Measurements from ENCODE around the gene CFAP206.

CFAP206 gene

DNA sequence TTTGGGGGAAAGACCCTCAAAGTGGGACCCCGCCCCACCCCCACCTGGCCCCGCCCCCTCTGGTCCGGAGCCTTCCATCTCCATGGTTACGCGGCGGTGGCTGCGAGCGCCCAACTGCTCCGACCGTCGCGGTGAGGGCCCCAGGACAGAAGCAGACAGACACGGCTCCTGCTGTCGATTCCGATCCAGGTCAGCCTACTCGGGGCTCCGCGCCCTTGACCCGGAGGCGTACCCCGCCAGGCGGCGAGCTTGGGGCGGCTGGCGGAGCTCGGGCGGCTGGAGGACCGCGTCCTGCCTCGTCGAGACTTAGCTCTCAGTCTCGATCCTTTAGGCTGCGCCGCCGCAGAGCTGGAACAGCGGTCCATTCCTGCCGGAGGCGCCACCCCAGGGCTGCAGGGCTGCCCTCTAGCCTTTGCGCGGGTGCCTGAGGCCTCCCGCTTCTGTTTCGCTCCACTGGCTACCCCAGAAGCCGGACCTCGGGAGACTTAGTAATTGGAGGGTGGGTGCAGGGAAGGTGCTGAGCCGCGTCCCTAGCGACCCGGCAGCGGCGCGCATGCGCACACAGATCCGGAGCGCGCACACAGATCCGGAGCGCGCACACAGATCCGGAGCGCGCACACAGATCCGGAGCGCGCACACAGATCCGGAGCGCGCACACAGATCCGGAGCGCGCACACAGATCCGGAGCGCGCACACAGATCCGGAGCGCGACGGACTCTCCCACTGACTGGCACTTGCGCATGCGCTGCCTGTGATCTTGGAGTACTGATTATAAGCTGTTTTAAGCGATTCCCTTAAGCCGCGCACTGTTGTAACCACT is at the start of gene CFAP206:
TSS of gene CFAP206 (plus strand) at position 72 of the 820 bp plus-strand sequence. CDS start 1,868 bp downstream, outside the sequence.
- DNase-seq (ENCODE audit: insufficient read length, low spot score) (peak; percentile 82), FAIRE-seq (peak; percentile 77)

- no peak for DNase-seq (ENCODE audit: insufficient read length, low spot score)
- FAIRE-seq: no peak
These were observed 43.0 kb upstream of the CFAP206 start for GRCh38 chr6:87364602-87365252.

DNA sequence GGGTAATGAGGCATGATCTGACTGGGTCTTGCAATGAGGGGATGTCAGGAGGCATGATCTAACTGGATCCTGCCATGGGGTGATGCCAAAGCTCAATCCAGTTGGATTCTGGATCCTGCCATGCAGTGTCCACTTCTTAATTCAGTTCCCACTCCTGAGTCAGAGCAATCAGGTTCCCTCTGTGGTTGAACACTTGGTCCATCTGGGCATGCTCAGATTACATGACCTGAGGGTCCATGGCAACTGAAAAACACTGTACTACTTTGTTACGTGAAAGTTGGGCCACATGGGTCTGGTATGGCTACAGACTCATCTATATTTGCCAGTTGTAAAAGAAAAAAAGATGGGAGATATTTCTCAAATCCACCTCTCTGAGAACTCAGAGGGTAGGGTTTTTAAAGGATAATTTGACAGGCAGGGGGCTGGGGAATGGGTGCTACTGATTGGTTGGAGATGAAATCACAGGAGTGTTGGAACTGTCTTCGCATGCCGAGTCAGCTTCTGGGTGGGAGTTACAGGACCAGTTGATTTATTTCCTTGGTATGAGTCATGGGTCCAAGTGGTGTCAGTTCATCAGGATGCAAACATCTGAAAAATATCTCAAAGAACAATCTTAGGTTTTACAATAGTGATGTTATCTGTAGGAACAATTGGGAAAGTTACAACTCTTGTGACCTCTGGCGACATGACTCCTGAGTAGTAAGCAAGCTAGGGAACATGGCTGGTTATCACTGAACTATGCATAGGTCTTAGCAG is 41.5 kb upstream of the CFAP206 start:
- DNase-seq (ENCODE audit: insufficient read length, low spot score) (no peak), FAIRE-seq (no peak)

GRCh38 chr6:87366899-87367298 is 40.9 kb upstream of the CFAP206 start:
- no peak for DNase-seq (ENCODE audit: insufficient read length, low spot score)
- no peak for FAIRE-seq

GRCh38 chr6:87373377-87373776 is 34.4 kb upstream of the CFAP206 start:
- DNase-seq (ENCODE audit: insufficient read length, low spot score) (no peak), FAIRE-seq (no peak)

- FAIRE-seq: no peak
These were observed 32.5 kb upstream of the CFAP206 start for GRCh38 chr6:87375315-87375714.

DNA sequence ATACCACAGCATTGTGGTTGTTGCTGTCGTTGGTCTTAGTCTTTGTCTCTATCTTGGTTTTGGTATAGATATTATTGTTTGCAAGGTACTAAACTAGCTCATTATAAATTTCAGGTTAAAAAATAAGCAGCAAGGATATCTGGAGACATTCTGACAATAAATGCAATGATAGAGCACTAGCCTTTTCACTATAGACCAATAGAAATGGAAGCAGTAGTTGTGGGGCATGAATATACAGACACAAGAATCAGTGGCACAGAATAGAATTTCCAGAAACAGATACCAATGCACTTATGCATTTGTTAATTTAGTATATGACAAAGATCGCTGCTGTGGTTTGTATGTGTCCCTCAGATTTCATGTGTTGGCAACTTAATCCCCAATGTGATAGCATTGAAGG is 31.1 kb upstream of the CFAP206 start:
- no peak for DNase-seq (ENCODE audit: insufficient read length, low spot score)
- FAIRE-seq: no peak

More at GRCh38 chr6:87375315-87375714, 32.5 kb upstream of the CFAP206 start:
- no peak for DNase-seq (ENCODE audit: insufficient read length, low spot score)

- DNase-seq (ENCODE audit: insufficient read length, low spot score): no peak
- FAIRE-seq: peak; percentile 73
These were observed 28.8 kb upstream of the CFAP206 start for GRCh38 chr6:87378947-87379346.

DNA sequence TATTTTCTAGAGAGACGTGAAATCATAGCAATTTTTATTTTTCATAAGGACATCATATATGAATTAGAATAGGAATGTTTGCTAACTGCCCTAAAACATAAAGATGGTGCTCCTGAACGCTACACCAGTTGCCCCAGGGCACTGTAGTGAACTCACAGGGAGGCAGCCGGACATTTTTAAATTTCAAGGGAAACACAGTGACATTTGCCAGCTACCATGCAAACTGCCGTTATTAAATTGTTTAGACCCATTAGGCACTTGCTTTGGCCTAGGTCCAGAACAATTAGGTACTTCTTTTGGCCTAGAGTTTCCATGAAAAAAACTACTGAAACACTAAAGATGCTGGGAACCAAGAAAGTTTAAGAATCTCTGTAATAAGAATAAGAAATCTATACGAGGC is 24.9 kb upstream of the CFAP206 start:
- FAIRE-seq: no peak
- DNase-seq (ENCODE audit: insufficient read length, low spot score): no peak

- FAIRE-seq: no peak
- DNase-seq (ENCODE audit: insufficient read length, low spot score): no peak
These were observed 23.7 kb upstream of the CFAP206 start for GRCh38 chr6:87384038-87384437.

DNA sequence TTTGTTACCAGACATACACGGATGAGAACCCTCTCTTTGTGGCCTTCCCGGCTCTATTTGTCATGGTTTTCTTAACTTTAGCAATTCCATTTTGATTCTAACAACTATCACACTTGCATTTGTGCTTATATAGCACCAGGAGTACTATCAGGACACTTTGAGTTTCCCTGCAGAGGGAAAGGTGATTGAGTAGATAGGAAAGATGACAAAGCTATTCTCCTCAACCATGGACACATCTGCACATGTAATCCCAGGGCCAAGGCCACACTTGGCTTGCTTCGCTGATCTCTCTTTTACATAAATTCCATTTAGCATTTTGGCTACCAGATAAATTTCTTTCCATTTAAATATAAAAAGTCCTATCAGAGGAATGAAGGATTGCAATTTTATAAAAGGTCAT is 23.3 kb upstream of the CFAP206 start:
- FAIRE-seq (no peak), DNase-seq (ENCODE audit: insufficient read length, low spot score) (no peak)

DNA sequence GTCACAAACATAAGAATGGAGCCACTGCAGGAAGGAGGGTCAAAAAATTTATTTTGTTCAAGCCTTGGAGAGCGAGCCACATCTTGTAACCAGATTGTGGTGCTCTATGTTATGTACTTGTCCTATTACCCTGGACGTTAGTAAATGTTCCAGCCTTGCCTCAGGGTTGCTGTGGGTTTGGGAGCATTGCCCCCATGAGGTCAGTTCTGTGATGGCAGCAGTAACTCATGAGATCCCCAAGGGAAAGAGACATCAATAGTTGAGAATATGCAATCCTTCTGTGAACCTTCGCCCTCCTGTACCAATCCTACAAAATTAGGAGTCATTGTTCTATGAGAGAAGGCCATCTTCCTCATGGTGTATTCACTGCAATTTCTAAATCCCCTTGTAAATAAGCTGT is 16.4 kb upstream of the CFAP206 start:
- DNase-seq (ENCODE audit: insufficient read length, low spot score) (no peak), FAIRE-seq (peak; percentile 80)

DNA sequence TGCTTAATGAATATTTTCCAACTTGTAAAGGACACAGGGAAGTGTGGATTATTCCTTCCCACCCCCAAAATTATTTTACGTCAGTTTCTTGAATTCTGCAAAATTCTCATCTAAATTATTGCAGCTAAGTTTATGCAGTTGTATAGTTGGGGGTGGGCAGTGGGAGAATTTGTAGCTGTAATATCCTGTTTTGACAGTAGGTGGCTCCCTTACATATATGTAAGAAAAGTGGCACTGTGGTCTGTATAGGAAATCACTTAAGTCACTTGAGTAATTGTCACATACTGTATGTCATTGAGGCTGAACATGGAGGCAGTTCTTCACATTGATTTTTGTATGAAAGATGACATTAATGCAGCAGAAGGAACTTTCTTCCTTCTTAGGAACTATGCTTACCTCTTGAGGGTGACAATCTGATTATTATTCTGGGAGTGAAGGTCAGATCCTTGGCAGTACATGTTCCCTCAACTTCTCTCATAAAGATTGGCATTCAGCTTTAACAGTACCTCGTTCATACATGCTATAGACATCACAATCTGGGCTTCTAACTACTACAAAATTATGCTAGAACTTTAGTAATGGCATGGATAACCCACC is 14.6 kb upstream of the CFAP206 start:
- DNase-seq (ENCODE audit: insufficient read length, low spot score) (no peak), FAIRE-seq (peak; percentile 94)

DNA sequence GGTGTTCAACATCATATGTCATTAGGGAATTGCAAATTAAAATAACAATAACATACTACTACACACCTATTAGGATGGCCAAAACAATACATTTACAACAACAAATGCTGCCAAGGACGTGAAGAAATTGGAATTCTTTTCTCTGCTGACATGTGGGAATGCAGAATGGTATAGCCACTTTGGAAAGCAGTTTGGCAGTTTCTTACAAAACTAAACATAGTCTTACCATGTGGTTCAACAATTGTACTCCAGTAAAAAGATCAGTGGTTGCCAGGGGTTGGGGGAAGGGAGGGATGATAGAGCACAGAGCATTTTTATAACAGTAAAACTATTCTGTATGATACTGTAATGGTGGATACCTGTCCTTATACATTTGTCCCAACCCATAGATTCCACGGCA is 12.3 kb upstream of the CFAP206 start:
- DNase-seq (ENCODE audit: insufficient read length, low spot score) (no peak), FAIRE-seq (no peak)

DNA sequence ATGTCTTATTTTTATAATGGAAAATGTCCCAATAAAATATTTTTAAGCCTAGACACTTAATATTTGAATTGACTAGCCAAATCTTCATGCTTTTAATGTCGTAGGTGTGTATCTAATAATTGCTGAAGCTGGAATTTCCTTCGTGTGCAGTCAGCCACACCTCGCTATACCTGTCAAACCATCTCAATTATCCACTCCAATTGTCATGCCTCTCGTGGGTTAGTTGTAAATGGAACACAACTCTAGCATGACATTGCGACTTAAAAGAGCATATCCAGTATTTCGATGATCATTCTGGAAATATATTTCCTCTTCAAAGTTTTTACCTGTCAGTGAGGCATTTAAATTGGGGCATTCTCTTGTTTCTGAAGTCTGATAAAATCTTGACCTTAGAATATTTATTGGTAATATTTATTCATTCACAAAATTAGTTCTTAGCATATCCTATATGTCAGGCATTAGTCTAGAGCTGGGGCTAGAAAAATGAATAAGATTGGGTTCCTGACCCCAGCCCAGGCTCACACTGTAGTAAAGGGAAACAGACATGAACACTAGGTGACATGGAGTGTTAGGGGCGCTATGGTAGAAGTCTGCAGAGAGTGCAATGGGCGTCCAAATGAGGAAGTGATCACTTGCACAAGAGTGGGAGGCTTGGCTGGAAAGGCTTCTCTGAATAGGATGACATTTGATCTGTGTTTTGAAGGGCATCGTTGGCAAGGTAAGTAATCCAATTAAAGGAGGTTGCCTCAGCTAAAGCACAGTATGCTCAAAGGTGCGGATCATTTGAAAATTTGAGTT is 11.0 kb upstream of the CFAP206 start:
- no peak for DNase-seq (ENCODE audit: insufficient read length, low spot score)
- FAIRE-seq: no peak

DNA sequence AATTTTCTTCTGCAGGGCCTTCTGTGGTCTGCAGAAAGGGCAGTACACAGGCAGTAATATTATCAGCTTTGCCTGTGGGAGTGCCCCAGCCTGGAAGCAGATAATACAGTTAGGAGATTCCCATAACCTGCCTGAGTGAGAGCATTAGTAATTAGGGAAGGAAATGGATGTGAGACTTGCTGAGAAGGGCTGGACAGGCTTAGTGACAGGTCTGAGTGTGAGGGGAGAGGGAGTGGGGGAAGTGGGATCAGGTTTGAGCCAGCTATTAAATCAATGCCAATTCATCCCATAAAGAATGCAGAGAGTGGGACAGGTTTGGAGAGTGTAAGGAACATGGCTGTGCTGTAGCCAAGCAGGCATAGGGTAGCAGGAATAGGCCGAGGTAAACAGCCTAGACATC is 10.1 kb upstream of the CFAP206 start:
- DNase-seq (ENCODE audit: insufficient read length, low spot score) (no peak), FAIRE-seq (no peak)

DNA sequence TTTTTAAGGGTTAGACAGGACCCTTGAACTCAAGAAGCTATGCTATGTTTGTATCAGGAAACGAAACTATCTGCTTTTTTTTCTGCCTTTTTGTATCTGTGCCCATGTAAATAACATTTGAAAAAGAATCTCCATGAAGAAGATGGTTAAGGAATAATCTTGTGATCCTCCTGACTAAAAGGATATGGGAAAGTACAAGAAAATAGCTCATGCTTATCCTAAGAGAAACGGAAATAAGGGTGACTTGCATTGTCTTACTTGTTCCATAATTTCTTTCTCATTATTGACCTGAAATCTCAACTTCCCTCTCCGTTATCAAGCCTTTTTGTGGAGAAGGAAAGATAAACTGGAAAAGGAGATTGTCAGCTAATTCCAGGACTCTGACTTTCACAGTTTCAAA is 5.9 kb upstream of the CFAP206 start:
- no peak for FAIRE-seq
- DNase-seq (ENCODE audit: insufficient read length, low spot score): no peak

- DNase-seq (ENCODE audit: insufficient read length, low spot score) (no peak), FAIRE-seq (no peak)
These were observed 241 bp upstream of the CFAP206 start for GRCh38 chr6:87407561-87407900.

- FAIRE-seq: no peak
- DNase-seq (ENCODE audit: insufficient read length, low spot score): no peak
These were observed 966 bp downstream of the CFAP206 start for GRCh38 chr6:87408721-87409155.

- FAIRE-seq (no peak), DNase-seq (ENCODE audit: insufficient read length, low spot score) (no peak)
These were observed 11.5 kb downstream of the CFAP206 start for GRCh38 chr6:87419266-87419665.
